ES-I3 (cell line): ENCODE data around the gene NPEPL1.
"Not testable (repeated sequence)": the region's sequence is repeated elsewhere in the genome, so short reads cannot be mapped to it uniquely, and the experiment has no call there.

Experiments
- H3K36me3 ChIP-seq: 2 replicates; pipeline ENCODE4 v1.6.1; 2013; ENCODE audit warnings: mild to moderate bottlenecking, low read length, control low read depth, moderate library complexity; ENCODE audit not compliant: insufficient read depth
- H3K4me1 ChIP-seq: 2 replicates; pipeline ENCODE4 v1.6.1; 2013; ENCODE audit warnings: mild to moderate bottlenecking, control low read depth, low read length; ENCODE audit not compliant: insufficient read depth
- H3K9ac ChIP-seq: 2 replicates; pipeline ENCODE4 v1.6.1; 2013; ENCODE audit warnings: low read depth, mild to moderate bottlenecking, low read length, moderate library complexity
- H3K9me3 ChIP-seq: 2 replicates; pipeline ENCODE4 v1.6.1; 2013; ENCODE audit warnings: mild to moderate bottlenecking, low read length, moderate library complexity; ENCODE audit not compliant: control insufficient read depth, insufficient read depth

NPEPL1 gene

DNA sequence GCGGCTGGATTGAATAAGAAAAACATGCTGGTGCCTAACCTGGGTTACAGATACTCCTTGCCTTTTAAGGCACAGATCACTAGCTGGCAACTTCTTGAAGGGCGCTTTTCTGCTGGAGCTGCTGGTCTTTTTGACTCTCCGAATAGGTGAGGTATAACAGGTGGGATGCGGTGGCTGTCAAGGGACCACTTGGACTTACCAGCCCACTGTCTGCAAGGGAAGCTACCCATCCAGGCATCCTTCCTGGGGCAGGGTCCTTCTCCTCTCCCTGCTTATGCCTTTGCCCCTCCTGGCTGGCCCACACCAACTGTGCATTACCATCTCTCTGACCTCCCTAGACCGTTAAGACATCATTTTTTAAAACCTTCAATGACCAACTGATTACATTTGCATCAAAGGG is 57.4 kb downstream of the NPEPL1 start:
- H3K4me1 ChIP-seq: peaks cover 22% of the 10 kb centered on the region
- no peak overlapping the region for H3K9ac ChIP-seq
- no peaks in the 10 kb centered on the region for H3K36me3 ChIP-seq
- H3K9me3 ChIP-seq: no peaks in the 10 kb centered on the region

DNA sequence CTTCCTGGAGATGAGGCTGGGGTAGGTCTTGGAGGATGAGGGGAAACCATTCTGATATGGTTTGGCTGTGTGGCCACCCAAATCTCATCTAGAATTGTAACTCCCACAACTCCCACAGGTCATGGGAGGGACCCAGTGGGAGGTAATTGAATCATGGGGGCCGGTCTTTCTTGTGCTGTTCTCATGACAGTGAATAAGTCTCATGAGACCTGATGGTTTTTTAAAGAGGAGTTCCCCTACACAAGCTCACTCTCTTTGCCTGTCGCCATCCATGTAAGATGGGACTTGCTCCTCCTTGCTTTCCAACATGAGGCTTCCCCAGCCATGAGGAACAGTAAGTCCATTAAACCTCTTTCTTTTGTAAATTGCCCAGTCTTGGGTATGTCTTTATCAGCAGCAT is 58.1 kb downstream of the NPEPL1 start:
- not testable (repeated sequence) for H3K9me3 ChIP-seq, H3K9ac ChIP-seq, H3K36me3 ChIP-seq
- H3K4me1 ChIP-seq: peaks cover 22% of the 10 kb centered on the region

DNA sequence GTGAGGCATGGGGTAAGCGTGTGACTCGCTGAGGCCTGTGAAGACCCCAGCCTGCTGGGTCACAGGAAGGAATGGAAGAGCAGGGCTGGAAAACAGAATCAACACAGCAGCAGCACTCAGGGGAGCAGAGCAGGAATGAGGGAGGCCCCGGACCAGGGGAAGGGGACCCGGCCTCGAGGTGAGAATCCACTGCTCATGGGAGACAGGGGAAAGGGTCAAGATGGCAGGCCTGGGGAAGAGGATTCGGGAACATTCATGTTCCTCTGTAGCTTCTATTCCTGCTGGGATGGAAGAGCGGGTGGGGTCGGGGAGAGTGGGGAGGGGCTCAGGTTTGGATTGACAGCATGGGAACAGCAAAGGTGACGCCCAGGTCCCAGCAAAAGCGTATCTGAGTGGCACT is 59.4 kb downstream of the NPEPL1 start:
- Histone ChIP-seq H3K9ac (no peak overlapping the region), H3K4me1 (peaks cover 22% of the 10 kb centered on the region), H3K36me3 (no peaks in the 10 kb centered on the region), H3K9me3 (no peaks in the 10 kb centered on the region)

DNA sequence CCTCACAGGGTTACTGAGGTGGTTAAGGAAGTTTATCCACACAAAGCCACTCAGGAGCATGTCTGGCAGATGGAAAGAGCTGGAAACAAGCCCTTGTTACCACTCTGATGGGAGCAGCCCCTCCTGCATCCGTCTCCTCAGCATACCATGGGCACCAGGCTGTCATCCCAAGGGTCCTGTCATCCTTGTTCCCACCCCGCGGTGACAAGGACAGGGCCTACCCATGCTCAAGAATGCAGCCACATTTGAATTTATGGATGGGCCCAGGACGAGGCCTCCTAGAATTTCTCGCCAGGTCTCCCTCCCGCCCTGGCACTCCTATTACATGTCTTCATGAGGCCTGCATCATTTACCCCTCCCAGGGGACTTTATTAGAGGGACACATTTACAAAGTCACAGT is 60.0 kb downstream of the NPEPL1 start:
- Histone ChIP-seq H3K36me3 (no peaks in the 10 kb centered on the region), H3K4me1 (peaks cover 22% of the 10 kb centered on the region)

DNA sequence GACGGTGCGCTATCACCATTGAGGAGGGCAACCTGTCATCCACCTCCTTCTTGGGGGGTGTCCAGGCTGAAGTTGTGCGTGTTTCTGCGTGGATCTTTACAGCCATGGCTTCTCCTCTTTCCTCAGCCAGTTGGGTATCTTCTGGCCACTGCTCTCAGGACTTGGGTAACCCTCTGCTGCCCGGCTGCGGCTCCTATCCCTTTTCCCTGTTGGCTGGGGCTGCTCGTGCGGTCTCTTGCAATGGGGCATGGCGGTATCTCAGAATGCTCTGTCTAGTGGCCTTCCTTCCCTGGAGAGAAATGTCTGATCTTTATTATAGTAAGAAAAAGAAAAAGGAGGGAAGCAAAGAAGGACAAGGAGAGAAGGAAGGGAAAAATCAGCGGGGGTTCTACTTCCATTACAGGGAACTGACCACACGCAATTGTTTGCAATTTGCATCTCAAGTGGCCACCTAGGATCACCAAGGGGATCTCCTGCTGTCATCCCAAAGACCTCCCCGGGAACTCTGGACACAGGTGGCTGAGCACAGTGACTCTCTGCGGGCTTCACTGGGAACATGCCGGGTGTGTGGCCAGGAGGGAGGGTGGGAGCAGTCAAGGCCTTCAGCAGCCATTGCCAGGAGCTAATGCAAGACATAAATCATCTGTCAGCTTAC is 60.8 kb downstream of the NPEPL1 start:
- H3K9me3 ChIP-seq: no peaks in the 10 kb centered on the region
- H3K9ac ChIP-seq: no peak overlapping the region
- peaks cover 22% of the 10 kb centered on the region for H3K4me1 ChIP-seq
- H3K36me3 ChIP-seq: no peaks in the 10 kb centered on the region

More for the DNA sequence above, 60.0 kb downstream of the NPEPL1 start:
- no peak overlapping the region for H3K9ac ChIP-seq
- no peaks in the 10 kb centered on the region for H3K9me3 ChIP-seq

DNA sequence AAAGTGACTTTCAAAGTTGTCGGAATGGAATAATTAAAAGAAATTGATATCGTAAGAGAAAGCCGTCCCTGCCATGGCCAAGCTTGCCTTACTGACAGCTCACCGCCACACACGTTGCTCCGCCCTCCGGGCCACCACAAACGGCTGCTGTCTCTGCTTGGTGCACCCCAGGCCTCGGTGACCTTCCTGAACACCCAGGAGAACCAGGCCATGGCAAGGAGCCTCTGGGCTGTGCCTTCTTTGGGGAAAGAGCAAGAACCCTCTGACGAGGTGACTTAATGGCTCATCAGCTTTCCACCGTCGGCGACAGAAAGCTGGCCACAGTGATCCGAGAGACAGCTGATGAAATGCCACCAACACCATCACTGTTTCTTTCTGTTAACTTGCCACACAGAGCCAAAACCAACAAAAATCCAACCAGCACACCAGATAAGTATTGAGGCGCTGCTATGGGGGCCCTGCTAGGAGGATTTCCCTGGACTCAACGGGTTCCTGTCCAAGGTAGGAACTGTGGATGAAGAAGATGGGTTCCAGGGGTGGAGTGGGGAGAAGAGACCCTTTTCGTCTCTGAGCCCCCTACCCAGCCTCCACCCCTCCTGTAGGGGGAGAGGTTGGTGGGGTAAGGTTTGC is 61.4 kb downstream of the NPEPL1 start:
- H3K4me1 ChIP-seq: peaks cover 22% of the 10 kb centered on the region
- H3K9ac ChIP-seq: no peak overlapping the region
- no peaks in the 10 kb centered on the region for H3K36me3 ChIP-seq
- peaks cover 3% of the 10 kb centered on the region; the same call in 1 of the 2 replicates for H3K9me3 ChIP-seq

DNA sequence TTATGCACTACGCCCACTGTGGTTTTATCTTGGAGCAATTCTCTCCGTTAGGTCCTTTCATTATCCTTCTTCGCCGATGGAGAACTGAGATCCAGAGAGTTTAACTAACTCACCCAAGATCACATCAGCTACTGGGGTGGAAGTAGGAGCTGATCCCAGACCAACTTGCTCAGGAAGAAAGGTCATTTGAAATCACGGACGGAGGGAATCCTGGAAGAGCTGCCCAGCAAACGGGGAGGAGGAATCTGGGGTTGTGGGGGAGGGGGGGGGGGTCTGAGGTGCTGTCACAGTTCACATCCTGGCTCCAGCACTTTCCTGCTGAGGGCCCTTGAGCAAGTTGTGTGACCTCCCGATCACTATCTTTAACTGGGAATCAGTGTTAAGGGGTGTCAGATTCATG is 62.0 kb downstream of the NPEPL1 start:
- Histone ChIP-seq H3K9ac (no peak overlapping the region), H3K9me3 (peaks cover 3% of the 10 kb centered on the region; the same call in 1 of the 2 replicates), H3K36me3 (no peaks in the 10 kb centered on the region), H3K4me1 (peaks cover 22% of the 10 kb centered on the region)

DNA sequence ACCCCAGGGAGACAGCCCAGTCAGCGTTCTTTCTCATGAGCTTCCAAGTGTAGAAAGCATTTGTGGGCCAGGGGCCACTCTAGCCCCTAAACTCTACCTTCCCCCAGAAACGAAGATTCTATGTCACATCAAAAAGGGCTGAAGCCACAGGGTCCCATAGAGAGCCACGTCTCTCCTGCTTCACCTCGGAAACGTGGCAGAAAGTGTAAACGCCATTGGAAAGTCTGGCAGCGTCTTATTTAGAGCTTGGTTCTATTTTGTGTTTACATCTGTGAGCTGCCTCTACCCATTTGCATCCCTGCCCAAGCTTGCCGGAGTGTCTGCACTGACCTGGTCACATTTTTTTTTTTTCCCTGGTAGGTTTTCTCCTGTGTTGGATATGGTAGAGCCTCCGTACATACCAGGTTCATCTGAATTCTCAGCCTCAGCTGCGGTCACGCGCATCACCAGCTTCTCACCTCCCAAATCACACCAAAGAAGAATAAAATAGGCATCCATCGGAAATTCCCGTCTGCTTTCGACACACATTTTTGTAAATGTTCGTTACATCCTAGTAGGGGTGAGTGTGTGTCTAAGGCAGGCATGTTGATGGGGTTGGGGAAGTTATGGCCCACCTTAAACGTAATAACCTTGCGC is 62.6 kb downstream of the NPEPL1 start:
- Histone ChIP-seq H3K4me1 (peaks cover 22% of the 10 kb centered on the region), H3K36me3 (no peaks in the 10 kb centered on the region), H3K9ac (no peak overlapping the region), H3K9me3 (peaks cover 3% of the 10 kb centered on the region; the same call in 1 of the 2 replicates)

DNA sequence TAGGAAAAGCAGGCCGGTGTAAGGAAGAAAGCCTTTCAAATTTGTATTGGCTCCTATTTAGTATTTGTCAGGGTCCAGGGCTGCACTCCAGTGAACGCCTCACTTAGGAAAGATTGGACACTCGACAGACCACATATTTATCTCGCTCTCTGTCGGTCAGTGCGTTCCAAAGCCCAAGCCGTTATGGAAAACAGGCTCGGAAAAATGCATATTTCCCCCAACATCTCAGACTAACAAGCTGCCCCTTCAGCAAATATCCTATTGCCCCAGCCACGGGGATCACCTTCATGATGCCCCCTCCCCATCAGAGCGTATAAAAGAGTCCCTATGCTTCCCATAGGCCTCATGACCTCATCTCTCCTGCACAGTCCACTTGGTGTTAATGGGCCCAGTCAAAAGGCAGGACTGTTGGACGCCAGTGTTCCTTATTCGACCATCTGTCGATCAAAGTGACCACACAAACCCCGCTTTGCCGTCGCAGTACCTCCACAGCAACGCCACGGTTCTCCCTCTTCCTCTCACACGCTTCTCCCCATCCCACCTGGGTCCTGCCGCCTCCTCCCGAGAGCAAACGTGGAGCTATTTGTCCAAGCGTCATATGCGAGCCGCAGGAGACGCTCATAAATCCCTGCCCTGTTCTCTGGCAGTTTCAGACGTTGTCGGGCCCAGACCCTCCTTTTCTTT is 63.3 kb downstream of the NPEPL1 start:
- Histone ChIP-seq H3K9me3 (peaks cover 3% of the 10 kb centered on the region; the same call in 1 of the 2 replicates), H3K4me1 (peaks cover 22% of the 10 kb centered on the region), H3K36me3 (no peaks in the 10 kb centered on the region), H3K9ac (no peak overlapping the region)

DNA sequence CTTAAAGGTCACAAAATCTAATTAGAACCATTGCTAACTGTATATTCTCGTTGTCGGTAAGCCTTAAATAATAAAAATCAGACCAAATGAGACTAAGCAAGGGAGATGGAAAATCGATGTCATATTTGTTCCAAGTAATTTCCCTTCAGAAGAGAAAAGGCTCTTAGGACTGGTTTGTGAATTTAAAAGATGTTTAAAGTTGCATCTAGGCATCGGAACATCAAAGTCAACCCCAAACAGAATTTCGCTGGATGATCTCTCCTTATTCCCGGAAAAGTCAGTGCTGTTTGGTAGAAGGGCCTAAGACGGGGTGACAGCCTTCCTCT is 63.8 kb downstream of the NPEPL1 start:
- Histone ChIP-seq H3K36me3 (no peaks in the 10 kb centered on the region), H3K9me3 (peaks cover 3% of the 10 kb centered on the region; the same call in 1 of the 2 replicates), H3K4me1 (peaks cover 22% of the 10 kb centered on the region), H3K9ac (no peak overlapping the region)

DNA sequence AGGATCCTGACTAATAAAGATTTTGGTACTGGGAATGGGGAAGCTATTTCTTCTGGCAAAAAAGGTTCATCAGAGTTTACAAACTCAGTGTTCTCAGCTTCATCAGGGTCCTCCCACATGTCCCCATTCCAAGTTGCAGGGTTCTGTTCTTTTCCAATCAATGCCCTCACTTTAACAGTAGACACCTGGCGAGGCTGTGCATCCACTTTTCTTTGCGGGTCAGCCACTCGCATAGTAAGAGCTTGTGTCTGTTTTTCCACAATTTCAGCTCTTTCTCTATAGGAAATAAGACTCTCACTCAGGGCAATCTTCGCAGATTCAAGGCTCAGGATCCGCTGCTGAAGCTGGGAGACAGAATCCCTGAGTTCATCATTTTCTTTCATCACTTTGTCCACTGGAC is 65.0 kb downstream of the NPEPL1 start:
- not testable (repeated sequence) for H3K9me3 ChIP-seq, H3K36me3 ChIP-seq, H3K9ac ChIP-seq
- peaks cover 18% of the 10 kb centered on the region for H3K4me1 ChIP-seq

DNA sequence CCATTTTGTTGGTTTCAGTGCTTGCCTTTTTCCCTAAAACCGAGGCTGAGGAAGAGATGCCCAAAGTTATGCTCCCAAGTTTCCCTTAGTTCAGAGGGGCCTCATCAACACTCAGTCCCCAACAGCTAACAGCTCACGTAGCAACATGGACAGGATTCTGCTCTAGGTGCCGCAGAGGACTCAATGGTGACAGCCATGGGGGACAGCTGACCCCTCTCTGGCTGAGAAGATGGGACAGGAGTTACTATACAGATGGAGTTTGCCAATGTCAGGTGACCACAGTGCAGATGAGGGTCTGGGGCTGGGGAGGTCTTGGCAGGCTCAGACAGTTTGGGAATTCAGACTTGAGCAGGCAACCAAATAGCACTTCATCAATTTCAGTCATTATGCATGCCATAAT is 67.3 kb downstream of the NPEPL1 start:
- H3K4me1 ChIP-seq: no peaks in the 10 kb centered on the region
- H3K9me3 ChIP-seq: peaks cover 3% of the 10 kb centered on the region; the same call in 1 of the 2 replicates
- no peaks in the 10 kb centered on the region for H3K36me3 ChIP-seq
- no peak overlapping the region for H3K9ac ChIP-seq

DNA sequence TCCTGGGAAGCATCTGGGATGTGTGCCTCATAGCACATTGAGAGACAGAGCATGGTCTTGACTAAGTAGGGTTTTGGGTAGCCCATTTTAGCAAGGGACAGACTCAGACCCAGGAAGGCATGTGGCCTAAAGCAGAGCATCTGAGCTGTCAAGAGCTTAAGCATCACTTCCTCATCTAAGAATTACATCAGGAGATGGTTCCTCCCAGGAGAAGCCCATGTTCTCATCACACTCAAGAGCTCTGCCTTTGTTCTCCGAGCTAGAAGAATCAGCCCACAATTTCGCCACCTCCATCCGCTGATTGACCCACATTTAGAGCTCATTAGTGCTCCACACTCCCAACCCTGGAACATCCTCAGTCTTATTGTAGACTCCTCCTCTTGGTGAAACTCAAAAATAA is 68.3 kb downstream of the NPEPL1 start:
- peaks cover 3% of the 10 kb centered on the region; the same call in 1 of the 2 replicates for H3K9me3 ChIP-seq
- no peaks in the 10 kb centered on the region for H3K4me1 ChIP-seq
- no peak overlapping the region for H3K9ac ChIP-seq
- H3K36me3 ChIP-seq: no peaks in the 10 kb centered on the region

DNA sequence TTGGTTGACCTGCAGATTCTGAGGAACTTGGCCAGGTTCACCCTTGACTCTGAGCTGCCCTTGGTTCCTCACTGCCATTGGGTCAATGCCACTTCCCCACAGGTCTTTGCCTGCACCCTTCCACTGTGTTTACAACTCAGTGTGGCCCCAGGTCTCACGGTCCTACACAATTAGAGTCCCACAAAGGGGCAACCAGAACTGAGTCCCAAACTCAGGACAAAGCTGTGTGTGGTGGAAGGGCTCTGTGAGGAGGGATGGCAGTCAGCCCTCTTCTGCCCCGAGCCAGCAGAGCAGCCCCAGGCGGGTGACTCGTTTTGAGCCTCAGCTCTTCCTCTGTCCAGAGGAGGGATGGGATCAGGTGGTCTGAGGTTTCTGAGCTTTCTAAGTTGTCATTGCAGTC is 69.5 kb downstream of the NPEPL1 start:
- H3K4me1 ChIP-seq: no peaks in the 10 kb centered on the region
- peaks cover 3% of the 10 kb centered on the region; the same call in 1 of the 2 replicates for H3K9me3 ChIP-seq
- H3K36me3 ChIP-seq: no peaks in the 10 kb centered on the region
- H3K9ac ChIP-seq: no peak overlapping the region
